ENCODE results near the gene GLOD4.
"Not testable (repeated sequence)": the region's sequence is repeated elsewhere in the genome, so short reads cannot be mapped to it uniquely, and the experiment has no call there.

GRCh38 chr17:829614-830013 is 47.5 kb upstream of the GLOD4 start:
- not testable (repeated sequence) for TF ChIP-seq CTCF (conservative IDR thresholded peaks at IDR 0.05 in 1 of 2, IDR thresholded peaks at IDR 0.05 in 1 of 2; ENCODE audit: low read depth in 1 of 2, low read length in 2 of 2); EZH2 (IDR thresholded peaks at IDR 0.05; ENCODE audit: low read length, missing control alignments)

Measured in fibroblast of lung (primary cell).